ENCODE measurements around the gene SYNJ2. TPM values are rescaled to one million over a fixed set of nuclear protein-coding genes. Genes with fewer than 3 reads are reported as not detected.

SYNJ2 gene
- total and polyA plus RNA-seq, 2 experiments from 2014 or later = 20.5 to 28.6 TPM

GRCh38 chr6:158051968-158052367 lies 70.3 kb downstream of the SYNJ2 start:
- H3K27ac ChIP-seq = peak overlapping the region; percentile 89; the same call in 1 of the 2 replicates
- TF ChIP-seq EZH2phosphoT487 (IDR thresholded peaks at IDR 0.05; ENCODE audit: insufficient read depth, low read depth) = no peak
- no peak for TF ChIP-seq EZH2 (IDR thresholded peaks at IDR 0.05; ENCODE audit: insufficient read depth, poor library complexity, severe bottlenecking)
- in situ Hi-C loops (cut with MboI) = loop anchor here (25.0 kb wide), 1 partner anchor 290 kb away; no protein-coding TSS in a partner anchor
- H3K79me2 ChIP-seq (ENCODE audit: insufficient read depth) = 0 out of 2 replicates have a peak, but pooled peaks cover 10% of the 10 kb centered on the region
- H3K4me3 ChIP-seq = no peak overlapping the region
- H3K4me2 ChIP-seq (ENCODE audit: unreplicated experiment) = no peak overlapping the region
- DNase-seq = no peak
- H3F3A ChIP-seq (ENCODE audit: insufficient read depth) = peaks cover 60% of the 10 kb centered on the region
- H3K4me1 ChIP-seq (ENCODE audit: insufficient read depth) = peaks cover 42% of the 10 kb centered on the region
- H3K9me3 ChIP-seq (ENCODE audit: low read depth) = no peaks in the 10 kb centered on the region
- no peak overlapping the region for H3K9ac ChIP-seq
- no peaks in the 10 kb centered on the region for H3K9me2 ChIP-seq (ENCODE audit: insufficient read depth)
- H2AFZ ChIP-seq = no peak overlapping the region
- WGBS, 2 experiments (ENCODE audit: low coverage in 1 of 2, low lambda C conversion rate in 2 of 2, missing lambda C conversion rate in 2 of 2) = 59 to 61% methylated on average over 2 of the region's 2 CpGs
- 0 out of 2 replicates have a peak, but pooled peaks cover 4% of the 10 kb centered on the region for H3K36me3 ChIP-seq (ENCODE audit: low read depth)
- no peaks in the 10 kb centered on the region for H3K27me3 ChIP-seq (replicated peaks; ENCODE audit: insufficient read depth)
- no peaks in the 10 kb centered on the region for H4K20me1 ChIP-seq (ENCODE audit: insufficient read depth)

- no peak overlapping the region for H2AFZ ChIP-seq
Measured at GRCh38 chr6:158053377-158054313, 72.0 kb downstream of the SYNJ2 start.

GRCh38 chr6:158056355-158056754 lies 74.7 kb downstream of the SYNJ2 start:
- H3K4me1 ChIP-seq (ENCODE audit: insufficient read depth) = peaks cover 56% of the 10 kb centered on the region
- peak overlapping the region; percentile 83 for H3K9ac ChIP-seq
- in situ Hi-C loops (cut with MboI) = loop anchor here (25.0 kb wide), 1 partner anchor 294 kb away; no protein-coding TSS in a partner anchor
- H3K36me3 ChIP-seq (ENCODE audit: low read depth) = 0 out of 2 replicates have a peak, but pooled peaks cover 4% of the 10 kb centered on the region
- no peaks in the 10 kb centered on the region for H4K20me1 ChIP-seq (ENCODE audit: insufficient read depth)
- H3F3A ChIP-seq (ENCODE audit: insufficient read depth) = peaks cover 67% of the 10 kb centered on the region
- no peak for TF ChIP-seq EZH2 (IDR thresholded peaks at IDR 0.05; ENCODE audit: insufficient read depth, poor library complexity, severe bottlenecking)
- TF ChIP-seq EZH2phosphoT487 (IDR thresholded peaks at IDR 0.05; ENCODE audit: insufficient read depth, low read depth) = no peak
- H3K9me3 ChIP-seq (ENCODE audit: low read depth) = no peaks in the 10 kb centered on the region
- H3K4me2 ChIP-seq (ENCODE audit: unreplicated experiment) = peak overlapping the region; percentile 82
- no peak overlapping the region for H3K4me3 ChIP-seq
- peak overlapping the region; percentile 99 for H3K27ac ChIP-seq
- H2AFZ ChIP-seq = no peak overlapping the region
- DNase-seq = no peak
- no peaks in the 10 kb centered on the region for H3K9me2 ChIP-seq (ENCODE audit: insufficient read depth)
- H3K79me2 ChIP-seq (ENCODE audit: insufficient read depth) = peaks cover 9% of the 10 kb centered on the region; the same call in 1 of the 2 replicates
- no peaks in the 10 kb centered on the region for H3K27me3 ChIP-seq (replicated peaks; ENCODE audit: insufficient read depth)
- 92 to 95% methylated on average over 9 of the region's 9 CpGs for WGBS, 2 experiments (ENCODE audit: low coverage in 1 of 2, low lambda C conversion rate in 2 of 2, missing lambda C conversion rate in 2 of 2)

More at GRCh38 chr6:158053377-158054313, 72.0 kb downstream of the SYNJ2 start:
- H3K9ac ChIP-seq = no peak overlapping the region
- 0 out of 2 replicates have a peak, but pooled peaks cover 4% of the 10 kb centered on the region for H3K36me3 ChIP-seq (ENCODE audit: low read depth)
- DNase-seq = no peak
- no peaks in the 10 kb centered on the region for H3K9me3 ChIP-seq (ENCODE audit: low read depth)
- H3K9me2 ChIP-seq (ENCODE audit: insufficient read depth) = no peaks in the 10 kb centered on the region
- no peaks in the 10 kb centered on the region for H4K20me1 ChIP-seq (ENCODE audit: insufficient read depth)
- in situ Hi-C loops (cut with MboI) = loop anchor here (25.0 kb wide), 1 partner anchor 291 kb away; no protein-coding TSS in a partner anchor
- WGBS, 2 experiments (ENCODE audit: low coverage in 1 of 2, low lambda C conversion rate in 2 of 2, missing lambda C conversion rate in 2 of 2) = 64 to 85% methylated on average over 2 of the region's 2 CpGs
- H3K4me3 ChIP-seq = no peak overlapping the region
- peaks cover 74% of the 10 kb centered on the region for H3F3A ChIP-seq (ENCODE audit: insufficient read depth)
- no peaks in the 10 kb centered on the region for H3K27me3 ChIP-seq (replicated peaks; ENCODE audit: insufficient read depth)
- TF ChIP-seq EZH2phosphoT487 (IDR thresholded peaks at IDR 0.05; ENCODE audit: insufficient read depth, low read depth) (no peak), EZH2 (IDR thresholded peaks at IDR 0.05; ENCODE audit: insufficient read depth, poor library complexity, severe bottlenecking) (no peak)
- no peak overlapping the region for H3K27ac ChIP-seq
- H3K4me1 ChIP-seq (ENCODE audit: insufficient read depth) = peaks cover 51% of the 10 kb centered on the region
- H3K4me2 ChIP-seq (ENCODE audit: unreplicated experiment) = no peak overlapping the region
- peaks cover 2% of the 10 kb centered on the region; the same call in 1 of the 2 replicates for H3K79me2 ChIP-seq (ENCODE audit: insufficient read depth)

- Histone ChIP-seq H3K9me2 (ENCODE audit: insufficient read depth) (no peaks in the 10 kb centered on the region), H3K9ac (peak overlapping the region; percentile 83), H3K79me2 (ENCODE audit: insufficient read depth) (peaks cover 9% of the 10 kb centered on the region; the same call in 1 of the 2 replicates), H3K4me2 (ENCODE audit: unreplicated experiment) (peak overlapping the region; percentile 82), H3K4me3 (peak overlapping the region; percentile 46), H3K27me3 (replicated peaks; ENCODE audit: insufficient read depth) (no peaks in the 10 kb centered on the region), H4K20me1 (ENCODE audit: insufficient read depth) (no peaks in the 10 kb centered on the region), H3K4me1 (ENCODE audit: insufficient read depth) (peaks cover 55% of the 10 kb centered on the region), H2AFZ (peak overlapping the region; percentile 34; the same call in 1 of the 2 replicates), H3K27ac (peak overlapping the region; percentile 99), H3K36me3 (ENCODE audit: low read depth) (0 out of 2 replicates have a peak, but pooled peaks cover 4% of the 10 kb centered on the region), H3F3A (ENCODE audit: insufficient read depth) (peaks cover 65% of the 10 kb centered on the region), H3K9me3 (ENCODE audit: low read depth) (no peaks in the 10 kb centered on the region)
- no peak for TF ChIP-seq EZH2 (IDR thresholded peaks at IDR 0.05; ENCODE audit: insufficient read depth, poor library complexity, severe bottlenecking)
- no peak for TF ChIP-seq EZH2phosphoT487 (IDR thresholded peaks at IDR 0.05; ENCODE audit: insufficient read depth, low read depth)
- WGBS, 2 experiments (ENCODE audit: low coverage in 1 of 2, low lambda C conversion rate in 2 of 2, missing lambda C conversion rate in 2 of 2) = 81 to 82% methylated on average over 7 to 9 of the region's 9 CpGs
- DNase-seq = no peak
- in situ Hi-C loops (cut with MboI) = loop anchor here (25.0 kb wide), 1 partner anchor 295 kb away; no protein-coding TSS in a partner anchor
Measured at GRCh38 chr6:158056804-158057203, 75.1 kb downstream of the SYNJ2 start.
